WTC11 (cell line): Measurements from ENCODE around the gene SERTAD3. TPM values are rescaled to one million over a fixed set of nuclear protein-coding genes. Genes with fewer than 3 reads are reported as not detected.

ENCODE experiments used
- ATAC-seq: fragments of 200-7000 bp; cut with Tn5 transposase; 2 replicates; pipeline ENCODE4 v1.10.0; 2021; ENCODE audit warnings: mild to moderate bottlenecking, moderate library complexity
- CTCF ChIA-PET: fragments of 300-600 bp; sonication (Branson Sonifier 250); formaldehyde crosslinking; loops from one replicate; lab custom pipeline; 2021; ENCODE audit warnings: antibody characterized with exemption; lab: Charles Lee
- POLR2A ChIA-PET: fragments of 350-600 bp; sonication (Branson Sonifier 250); formaldehyde crosslinking; loops from one replicate; lab custom pipeline; 2021; ENCODE audit warnings: antibody characterized with exemption; lab: Charles Lee
- DNase-seq: peaks from one replicate; pipeline ENCODE4 v3.0.0; 2021; ENCODE audit warnings: low spot score
- H3K27ac Mint-ChIP-seq: 2 replicates; pipeline ENCODE4 v1.8.0; 2021; ENCODE audit warnings: mixed read lengths
- H3K27me3 Mint-ChIP-seq: 2 replicates; pipeline ENCODE4 v1.8.0; 2021; ENCODE audit warnings: low read depth, mild to moderate bottlenecking, moderate library complexity, mixed read lengths
- H3K36me3 Mint-ChIP-seq: 2 replicates; pipeline ENCODE4 v1.8.0; 2021; ENCODE audit warnings: mixed read lengths
- H3K4me1 Mint-ChIP-seq: 2 replicates; pipeline ENCODE4 v1.8.0; 2022; ENCODE audit warnings: mixed read lengths
- H3K4me3 Mint-ChIP-seq: 2 replicates; pipeline ENCODE4 v1.8.0; 2021; ENCODE audit warnings: mild to moderate bottlenecking, moderate library complexity, mixed read lengths
- H3K9me3 Mint-ChIP-seq: 2 replicates; pipeline ENCODE4 v1.8.0; 2021; ENCODE audit warnings: mixed read lengths
- ERG ChIP-seq: fragments of 250-450 bp; sonication (Bioruptor Pico); IDR thresholded peaks from 2 replicates; pipeline ENCODE4 v1.8.0; 2021; ENCODE audit warnings: mild to moderate bottlenecking
- ESRRA ChIP-seq: sonication (generic); formaldehyde crosslinking; IDR thresholded peaks from 2 replicates; pipeline ENCODE4 v1.8.1; 2022; ENCODE audit warnings: mild to moderate bottlenecking, missing genetic modification reagents, borderline replicate concordance
- FOXK1 ChIP-seq: sonication (generic); formaldehyde crosslinking; IDR thresholded peaks from 2 replicates; pipeline ENCODE4 v1.8.0; 2022; ENCODE audit warnings: mild to moderate bottlenecking, moderate library complexity, missing genetic modification reagents
- FOXP4 ChIP-seq: sonication (generic); formaldehyde crosslinking; IDR thresholded peaks from 2 replicates; pipeline ENCODE4 v1.8.0; 2022; ENCODE audit warnings: mild to moderate bottlenecking, missing genetic modification reagents
- MXD4 ChIP-seq: fragments of 250-450 bp; sonication (Bioruptor Pico); IDR thresholded peaks from 2 replicates; pipeline ENCODE4 v1.8.0; 2021; ENCODE audit warnings: mild to moderate bottlenecking, moderate library complexity, borderline replicate concordance
- NFYB ChIP-seq: sonication (generic); formaldehyde crosslinking; conservative IDR thresholded peaks from 2 replicates; pipeline ENCODE4 v1.8.0; 2022; ENCODE audit warnings: low read depth, missing genetic modification reagents
- NR3C1 ChIP-seq: sonication (generic); formaldehyde crosslinking; conservative IDR thresholded peaks from 2 replicates; pipeline ENCODE4 v1.8.1; 2023; ENCODE audit warnings: low read depth, mild to moderate bottlenecking, missing genetic modification reagents
- RELA ChIP-seq: sonication (generic); formaldehyde crosslinking; IDR thresholded peaks from 2 replicates; pipeline ENCODE4 v1.8.1; 2022; ENCODE audit warnings: missing genetic modification reagents, mild to moderate bottlenecking, borderline replicate concordance
- RORB ChIP-seq: fragments of 250-450 bp; sonication (Bioruptor Pico); IDR thresholded peaks from 2 replicates; pipeline ENCODE4 v1.9.0; 2021; ENCODE audit warnings: mild to moderate bottlenecking
- TEAD4 ChIP-seq: sonication (generic); formaldehyde crosslinking; IDR thresholded peaks from 2 replicates; pipeline ENCODE4 v1.8.0; 2022; ENCODE audit warnings: mild to moderate bottlenecking, missing genetic modification reagents
- ZMAT4 ChIP-seq: fragments of 250-450 bp; sonication (Bioruptor Pico); IDR thresholded peaks from 2 replicates; pipeline ENCODE4 v1.9.0; 2021; ENCODE audit warnings: mild to moderate bottlenecking
- ZNF219 ChIP-seq: sonication (generic); formaldehyde crosslinking; IDR thresholded peaks from 2 replicates; pipeline ENCODE4 v1.8.0; 2023; ENCODE audit warnings: missing genetic modification reagents, mild to moderate bottlenecking, borderline replicate concordance
- ZNF396 ChIP-seq: fragments of 250-450 bp; sonication (Bioruptor Pico); IDR thresholded peaks from 2 replicates; pipeline ENCODE4 v1.8.0; 2021; ENCODE audit warnings: mild to moderate bottlenecking, moderate library complexity, borderline replicate concordance
- ZNF423 ChIP-seq: fragments of 250-450 bp; sonication (Bioruptor Pico); IDR thresholded peaks from 2 replicates; pipeline ENCODE4 v2.1.2; 2022; ENCODE audit warnings: mild to moderate bottlenecking, moderate library complexity
- total RNA-seq: library from RNA; stranded (reverse); gene quantifications from 3 replicates; pipeline ENCODE4 v1.2.3, GENCODE V29; 2021
- TF ChIP-seq, protein P1 (sequence below): sonication (generic); formaldehyde crosslinking; conservative IDR thresholded peaks from 2 replicates; pipeline ENCODE4 v1.8.1; 2022; ENCODE audit warnings: mild to moderate bottlenecking, missing genetic modification reagents
- TF ChIP-seq, protein P2 (sequence below): fragments of 250-450 bp; sonication (Bioruptor Pico); IDR thresholded peaks from 2 replicates; pipeline ENCODE4 v1.9.0; 2021; ENCODE audit warnings: mild to moderate bottlenecking
- TF ChIP-seq, protein P3 (sequence below): sonication (generic); formaldehyde crosslinking; IDR thresholded peaks from 2 replicates; pipeline ENCODE4 v1.8.1; 2023; ENCODE audit warnings: mild to moderate bottlenecking, missing genetic modification reagents
- TF ChIP-seq, protein P4 (sequence below): sonication (generic); formaldehyde crosslinking; IDR thresholded peaks from 2 replicates; pipeline ENCODE4 v1.8.0; 2022; ENCODE audit warnings: missing genetic modification reagents
- TF ChIP-seq, protein P5 (sequence below): fragments of 250-450 bp; sonication (Bioruptor Pico); IDR thresholded peaks from 2 replicates; pipeline ENCODE4 v1.9.0; 2021; ENCODE audit warnings: moderate library complexity, mild to moderate bottlenecking, inconsistent platforms, borderline replicate concordance

The SERTAD3 gene
- total RNA-seq, 1 experiment from 2014 or later = 33.6 TPM

GRCh38 chr19:40419066-40419612 is 25.0 kb downstream of the SERTAD3 start:
- Mint-ChIP-seq H3K4me3 (no peak overlapping the region), H3K27me3 (no peaks in the 10 kb centered on the region; the same call in 1 of the 2 replicates)

More at GRCh38 chr19:40419066-40419612, 25.0 kb downstream of the SERTAD3 start:
- ChIA-PET CTCF (interaction anchor here (0.6 to 2.8 kb wide), 6 partner anchors 8 to 104 kb away, joined by 3 to 55 read pairs (median 4); partner anchors contain the start of gene BLVRB), POLR2A (interaction anchor here (1.0 kb wide), 1 partner anchor 24 kb away, joined by 3 read pairs; no protein-coding TSS in a partner anchor)
- Mint-ChIP-seq H3K36me3 (no peaks in the 10 kb centered on the region; the same call in 1 of the 2 replicates), H3K4me1 (peaks cover 23% of the 10 kb centered on the region), H3K27ac (no peak overlapping the region), H3K9me3 (no peaks in the 10 kb centered on the region)
- no peak for ATAC-seq
- TF ChIP-seq, protein P1, sequence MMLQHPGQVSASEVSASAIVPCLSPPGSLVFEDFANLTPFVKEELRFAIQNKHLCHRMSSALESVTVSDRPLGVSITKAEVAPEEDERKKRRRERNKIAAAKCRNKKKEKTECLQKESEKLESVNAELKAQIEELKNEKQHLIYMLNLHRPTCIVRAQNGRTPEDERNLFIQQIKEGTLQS (CRISPR knock-in tag) = no peak
- TF ChIP-seq FOXK1 (CRISPR knock-in tag) = no peak
- TF ChIP-seq NFYB (CRISPR knock-in tag) = no peak
- no peak for TF ChIP-seq ZNF423 (CRISPR knock-in tag)
- no peak for TF ChIP-seq ERG (CRISPR knock-in tag)
- TF ChIP-seq TEAD4 (CRISPR knock-in tag) = no peak
- TF ChIP-seq ESRRA = no peak
- no peak for TF ChIP-seq MXD4 (CRISPR knock-in tag)
- TF ChIP-seq, protein P2, sequence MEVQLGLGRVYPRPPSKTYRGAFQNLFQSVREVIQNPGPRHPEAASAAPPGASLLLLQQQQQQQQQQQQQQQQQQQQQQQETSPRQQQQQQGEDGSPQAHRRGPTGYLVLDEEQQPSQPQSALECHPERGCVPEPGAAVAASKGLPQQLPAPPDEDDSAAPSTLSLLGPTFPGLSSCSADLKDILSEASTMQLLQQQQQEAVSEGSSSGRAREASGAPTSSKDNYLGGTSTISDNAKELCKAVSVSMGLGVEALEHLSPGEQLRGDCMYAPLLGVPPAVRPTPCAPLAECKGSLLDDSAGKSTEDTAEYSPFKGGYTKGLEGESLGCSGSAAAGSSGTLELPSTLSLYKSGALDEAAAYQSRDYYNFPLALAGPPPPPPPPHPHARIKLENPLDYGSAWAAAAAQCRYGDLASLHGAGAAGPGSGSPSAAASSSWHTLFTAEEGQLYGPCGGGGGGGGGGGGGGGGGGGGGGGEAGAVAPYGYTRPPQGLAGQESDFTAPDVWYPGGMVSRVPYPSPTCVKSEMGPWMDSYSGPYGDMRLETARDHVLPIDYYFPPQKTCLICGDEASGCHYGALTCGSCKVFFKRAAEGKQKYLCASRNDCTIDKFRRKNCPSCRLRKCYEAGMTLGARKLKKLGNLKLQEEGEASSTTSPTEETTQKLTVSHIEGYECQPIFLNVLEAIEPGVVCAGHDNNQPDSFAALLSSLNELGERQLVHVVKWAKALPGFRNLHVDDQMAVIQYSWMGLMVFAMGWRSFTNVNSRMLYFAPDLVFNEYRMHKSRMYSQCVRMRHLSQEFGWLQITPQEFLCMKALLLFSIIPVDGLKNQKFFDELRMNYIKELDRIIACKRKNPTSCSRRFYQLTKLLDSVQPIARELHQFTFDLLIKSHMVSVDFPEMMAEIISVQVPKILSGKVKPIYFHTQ (CRISPR knock-in tag) = no peak
- TF ChIP-seq FOXP4 (CRISPR knock-in tag) = no peak
- TF ChIP-seq RORB = no peak
- no peak for TF ChIP-seq RELA (CRISPR knock-in tag)
- TF ChIP-seq, protein P3, sequence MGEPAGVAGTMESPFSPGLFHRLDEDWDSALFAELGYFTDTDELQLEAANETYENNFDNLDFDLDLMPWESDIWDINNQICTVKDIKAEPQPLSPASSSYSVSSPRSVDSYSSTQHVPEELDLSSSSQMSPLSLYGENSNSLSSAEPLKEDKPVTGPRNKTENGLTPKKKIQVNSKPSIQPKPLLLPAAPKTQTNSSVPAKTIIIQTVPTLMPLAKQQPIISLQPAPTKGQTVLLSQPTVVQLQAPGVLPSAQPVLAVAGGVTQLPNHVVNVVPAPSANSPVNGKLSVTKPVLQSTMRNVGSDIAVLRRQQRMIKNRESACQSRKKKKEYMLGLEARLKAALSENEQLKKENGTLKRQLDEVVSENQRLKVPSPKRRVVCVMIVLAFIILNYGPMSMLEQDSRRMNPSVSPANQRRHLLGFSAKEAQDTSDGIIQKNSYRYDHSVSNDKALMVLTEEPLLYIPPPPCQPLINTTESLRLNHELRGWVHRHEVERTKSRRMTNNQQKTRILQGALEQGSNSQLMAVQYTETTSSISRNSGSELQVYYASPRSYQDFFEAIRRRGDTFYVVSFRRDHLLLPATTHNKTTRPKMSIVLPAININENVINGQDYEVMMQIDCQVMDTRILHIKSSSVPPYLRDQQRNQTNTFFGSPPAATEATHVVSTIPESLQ = no peak
- no peak for TF ChIP-seq NR3C1 (CRISPR knock-in tag)
- TF ChIP-seq, protein P4, sequence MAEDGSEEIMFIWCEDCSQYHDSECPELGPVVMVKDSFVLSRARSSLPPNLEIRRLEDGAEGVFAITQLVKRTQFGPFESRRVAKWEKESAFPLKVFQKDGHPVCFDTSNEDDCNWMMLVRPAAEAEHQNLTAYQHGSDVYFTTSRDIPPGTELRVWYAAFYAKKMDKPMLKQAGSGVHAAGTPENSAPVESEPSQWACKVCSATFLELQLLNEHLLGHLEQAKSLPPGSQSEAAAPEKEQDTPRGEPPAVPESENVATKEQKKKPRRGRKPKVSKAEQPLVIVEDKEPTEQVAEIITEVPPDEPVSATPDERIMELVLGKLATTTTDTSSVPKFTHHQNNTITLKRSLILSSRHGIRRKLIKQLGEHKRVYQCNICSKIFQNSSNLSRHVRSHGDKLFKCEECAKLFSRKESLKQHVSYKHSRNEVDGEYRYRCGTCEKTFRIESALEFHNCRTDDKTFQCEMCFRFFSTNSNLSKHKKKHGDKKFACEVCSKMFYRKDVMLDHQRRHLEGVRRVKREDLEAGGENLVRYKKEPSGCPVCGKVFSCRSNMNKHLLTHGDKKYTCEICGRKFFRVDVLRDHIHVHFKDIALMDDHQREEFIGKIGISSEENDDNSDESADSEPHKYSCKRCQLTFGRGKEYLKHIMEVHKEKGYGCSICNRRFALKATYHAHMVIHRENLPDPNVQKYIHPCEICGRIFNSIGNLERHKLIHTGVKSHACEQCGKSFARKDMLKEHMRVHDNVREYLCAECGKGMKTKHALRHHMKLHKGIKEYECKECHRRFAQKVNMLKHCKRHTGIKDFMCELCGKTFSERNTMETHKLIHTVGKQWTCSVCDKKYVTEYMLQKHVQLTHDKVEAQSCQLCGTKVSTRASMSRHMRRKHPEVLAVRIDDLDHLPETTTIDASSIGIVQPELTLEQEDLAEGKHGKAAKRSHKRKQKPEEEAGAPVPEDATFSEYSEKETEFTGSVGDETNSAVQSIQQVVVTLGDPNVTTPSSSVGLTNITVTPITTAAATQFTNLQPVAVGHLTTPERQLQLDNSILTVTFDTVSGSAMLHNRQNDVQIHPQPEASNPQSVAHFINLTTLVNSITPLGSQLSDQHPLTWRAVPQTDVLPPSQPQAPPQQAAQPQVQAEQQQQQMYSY (CRISPR knock-in tag) = no peak
- TF ChIP-seq ZNF219 (CRISPR knock-in tag) = no peak
- TF ChIP-seq, protein P5, sequence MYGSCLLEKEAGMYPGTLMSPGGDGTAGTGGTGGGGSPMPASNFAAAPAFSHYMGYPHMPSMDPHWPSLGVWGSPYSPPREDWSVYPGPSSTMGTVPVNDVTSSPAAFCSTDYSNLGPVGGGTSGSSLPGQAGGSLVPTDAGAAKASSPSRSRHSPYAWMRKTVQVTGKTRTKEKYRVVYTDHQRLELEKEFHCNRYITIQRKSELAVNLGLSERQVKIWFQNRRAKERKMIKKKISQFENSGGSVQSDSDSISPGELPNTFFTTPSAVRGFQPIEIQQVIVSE (CRISPR knock-in tag) = no peak
- TF ChIP-seq ZMAT4 (CRISPR knock-in tag) = no peak
- no peak for TF ChIP-seq ZNF396 (CRISPR knock-in tag)
- no peak for DNase-seq
